Mammary epithelial cell (primary cell): ENCODE data around the gene ZNF750.

Experiments used
- EZH2 ChIP-seq: IDR thresholded peaks from 2 replicates; pipeline ENCODE4 v1.6.1; 2012; ENCODE audit warnings: low read length, inconsistent platforms, borderline replicate concordance
- TF ChIP-seq, protein P1 (sequence below), 2 donors: IDR thresholded peaks in 1 of 2; conservative IDR thresholded peaks in 1 of 2; 2 replicates each; pipeline ENCODE4 v1.5.1; 2011 to 2012; ENCODE audit warnings: inconsistent platforms in 2 of 2, low read length in 2 of 2, mild to moderate bottlenecking in 2 of 2, control low read depth in 1 of 2, low read depth in 1 of 2; ENCODE audit not compliant: insufficient read depth in 1 of 2; ENCODE audit errors: extremely low read depth in 1 of 2

DNA sequence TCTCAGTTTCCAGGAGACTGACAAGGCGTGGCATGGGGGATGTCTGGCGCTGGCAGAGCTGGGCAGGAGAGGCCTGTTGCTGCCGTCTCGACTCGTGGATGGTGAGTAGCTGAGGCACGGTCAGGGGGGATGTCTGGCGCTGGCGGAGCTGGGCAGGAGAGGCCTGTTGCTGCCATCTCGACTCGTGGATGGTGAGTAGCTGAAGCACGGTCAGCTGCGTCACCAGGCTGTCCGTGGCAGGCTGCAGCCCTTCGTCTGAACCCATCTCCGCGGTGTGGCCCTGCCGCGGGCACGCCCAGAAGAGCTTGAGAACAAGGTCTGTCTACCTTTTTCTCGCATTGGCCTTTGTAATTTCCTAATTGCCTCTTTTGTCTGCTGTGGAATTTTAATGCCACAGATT lies 25.0 kb downstream of the ZNF750 start:
- TF ChIP-seq, protein P1, sequence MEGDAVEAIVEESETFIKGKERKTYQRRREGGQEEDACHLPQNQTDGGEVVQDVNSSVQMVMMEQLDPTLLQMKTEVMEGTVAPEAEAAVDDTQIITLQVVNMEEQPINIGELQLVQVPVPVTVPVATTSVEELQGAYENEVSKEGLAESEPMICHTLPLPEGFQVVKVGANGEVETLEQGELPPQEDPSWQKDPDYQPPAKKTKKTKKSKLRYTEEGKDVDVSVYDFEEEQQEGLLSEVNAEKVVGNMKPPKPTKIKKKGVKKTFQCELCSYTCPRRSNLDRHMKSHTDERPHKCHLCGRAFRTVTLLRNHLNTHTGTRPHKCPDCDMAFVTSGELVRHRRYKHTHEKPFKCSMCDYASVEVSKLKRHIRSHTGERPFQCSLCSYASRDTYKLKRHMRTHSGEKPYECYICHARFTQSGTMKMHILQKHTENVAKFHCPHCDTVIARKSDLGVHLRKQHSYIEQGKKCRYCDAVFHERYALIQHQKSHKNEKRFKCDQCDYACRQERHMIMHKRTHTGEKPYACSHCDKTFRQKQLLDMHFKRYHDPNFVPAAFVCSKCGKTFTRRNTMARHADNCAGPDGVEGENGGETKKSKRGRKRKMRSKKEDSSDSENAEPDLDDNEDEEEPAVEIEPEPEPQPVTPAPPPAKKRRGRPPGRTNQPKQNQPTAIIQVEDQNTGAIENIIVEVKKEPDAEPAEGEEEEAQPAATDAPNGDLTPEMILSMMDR (conservative IDR thresholded peaks at IDR 0.05 in 1 of 2, IDR thresholded peaks at IDR 0.05 in 1 of 2; ENCODE audit: extremely low read depth in 1 of 2, insufficient read depth in 1 of 2, low read depth in 1 of 2, low read length in 2 of 2): no peak
- no peak for TF ChIP-seq EZH2
